ENCODE measurements around the gene TRAF2.

DNA sequence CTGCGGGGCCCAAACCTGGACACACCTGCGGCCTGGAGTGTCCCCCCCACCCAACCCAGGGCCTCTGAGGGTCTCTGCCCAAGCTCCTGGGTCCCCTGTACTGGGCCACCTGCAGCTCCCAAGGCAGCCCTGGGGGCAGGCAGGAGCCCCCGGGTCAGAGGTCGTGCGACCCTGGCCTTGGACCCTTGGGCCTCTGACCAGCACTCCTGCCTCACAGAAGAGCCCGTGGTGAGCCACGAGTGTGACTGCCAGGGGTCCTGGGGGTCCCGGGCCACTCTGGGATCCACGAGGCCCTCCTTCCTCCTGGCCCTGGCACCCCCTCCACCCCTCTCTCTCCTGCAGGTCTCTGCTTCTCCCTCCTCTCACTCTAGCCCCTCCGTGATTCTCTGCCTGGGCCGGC is 86.0 kb downstream of the TRAF2 start:
- TF ChIP-seq POLR2A (IDR thresholded peaks at IDR 0.05): no peak
- TF ChIP-seq, protein P1, sequence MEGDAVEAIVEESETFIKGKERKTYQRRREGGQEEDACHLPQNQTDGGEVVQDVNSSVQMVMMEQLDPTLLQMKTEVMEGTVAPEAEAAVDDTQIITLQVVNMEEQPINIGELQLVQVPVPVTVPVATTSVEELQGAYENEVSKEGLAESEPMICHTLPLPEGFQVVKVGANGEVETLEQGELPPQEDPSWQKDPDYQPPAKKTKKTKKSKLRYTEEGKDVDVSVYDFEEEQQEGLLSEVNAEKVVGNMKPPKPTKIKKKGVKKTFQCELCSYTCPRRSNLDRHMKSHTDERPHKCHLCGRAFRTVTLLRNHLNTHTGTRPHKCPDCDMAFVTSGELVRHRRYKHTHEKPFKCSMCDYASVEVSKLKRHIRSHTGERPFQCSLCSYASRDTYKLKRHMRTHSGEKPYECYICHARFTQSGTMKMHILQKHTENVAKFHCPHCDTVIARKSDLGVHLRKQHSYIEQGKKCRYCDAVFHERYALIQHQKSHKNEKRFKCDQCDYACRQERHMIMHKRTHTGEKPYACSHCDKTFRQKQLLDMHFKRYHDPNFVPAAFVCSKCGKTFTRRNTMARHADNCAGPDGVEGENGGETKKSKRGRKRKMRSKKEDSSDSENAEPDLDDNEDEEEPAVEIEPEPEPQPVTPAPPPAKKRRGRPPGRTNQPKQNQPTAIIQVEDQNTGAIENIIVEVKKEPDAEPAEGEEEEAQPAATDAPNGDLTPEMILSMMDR (IDR thresholded peaks at IDR 0.05): no peak

Measured in stomach (tissue), 4 donors.